ENCODE measurements around the gene KRT7.

KRT7 gene

GRCh38 chr12:52223406-52224039 is 9.5 kb upstream of the KRT7 start:
- Histone ChIP-seq H3K4me3 (replicated peaks; ENCODE audit: insufficient read depth, low read length) (no peak overlapping the region), H3K27ac (replicated peaks) (no peak overlapping the region), H3K27me3 (ENCODE audit: insufficient read depth, poor library complexity, severe bottlenecking) (peaks cover 7% of the 10 kb centered on the region)
- TF ChIP-seq SPI1 (IDR thresholded peaks at IDR 0.05; ENCODE audit: borderline replicate concordance, low read depth) (no peak), GABPA (IDR thresholded peaks at IDR 0.05; ENCODE audit: low read depth) (no peak), POLR2AphosphoS5 (IDR thresholded peaks at IDR 0.05; ENCODE audit: low read depth) (no peak)
- TF ChIP-seq, protein P1, sequence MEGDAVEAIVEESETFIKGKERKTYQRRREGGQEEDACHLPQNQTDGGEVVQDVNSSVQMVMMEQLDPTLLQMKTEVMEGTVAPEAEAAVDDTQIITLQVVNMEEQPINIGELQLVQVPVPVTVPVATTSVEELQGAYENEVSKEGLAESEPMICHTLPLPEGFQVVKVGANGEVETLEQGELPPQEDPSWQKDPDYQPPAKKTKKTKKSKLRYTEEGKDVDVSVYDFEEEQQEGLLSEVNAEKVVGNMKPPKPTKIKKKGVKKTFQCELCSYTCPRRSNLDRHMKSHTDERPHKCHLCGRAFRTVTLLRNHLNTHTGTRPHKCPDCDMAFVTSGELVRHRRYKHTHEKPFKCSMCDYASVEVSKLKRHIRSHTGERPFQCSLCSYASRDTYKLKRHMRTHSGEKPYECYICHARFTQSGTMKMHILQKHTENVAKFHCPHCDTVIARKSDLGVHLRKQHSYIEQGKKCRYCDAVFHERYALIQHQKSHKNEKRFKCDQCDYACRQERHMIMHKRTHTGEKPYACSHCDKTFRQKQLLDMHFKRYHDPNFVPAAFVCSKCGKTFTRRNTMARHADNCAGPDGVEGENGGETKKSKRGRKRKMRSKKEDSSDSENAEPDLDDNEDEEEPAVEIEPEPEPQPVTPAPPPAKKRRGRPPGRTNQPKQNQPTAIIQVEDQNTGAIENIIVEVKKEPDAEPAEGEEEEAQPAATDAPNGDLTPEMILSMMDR (IDR thresholded peaks at IDR 0.05; ENCODE audit: insufficient read depth, low read length), result no peak
- TF ChIP-seq, protein P2, sequence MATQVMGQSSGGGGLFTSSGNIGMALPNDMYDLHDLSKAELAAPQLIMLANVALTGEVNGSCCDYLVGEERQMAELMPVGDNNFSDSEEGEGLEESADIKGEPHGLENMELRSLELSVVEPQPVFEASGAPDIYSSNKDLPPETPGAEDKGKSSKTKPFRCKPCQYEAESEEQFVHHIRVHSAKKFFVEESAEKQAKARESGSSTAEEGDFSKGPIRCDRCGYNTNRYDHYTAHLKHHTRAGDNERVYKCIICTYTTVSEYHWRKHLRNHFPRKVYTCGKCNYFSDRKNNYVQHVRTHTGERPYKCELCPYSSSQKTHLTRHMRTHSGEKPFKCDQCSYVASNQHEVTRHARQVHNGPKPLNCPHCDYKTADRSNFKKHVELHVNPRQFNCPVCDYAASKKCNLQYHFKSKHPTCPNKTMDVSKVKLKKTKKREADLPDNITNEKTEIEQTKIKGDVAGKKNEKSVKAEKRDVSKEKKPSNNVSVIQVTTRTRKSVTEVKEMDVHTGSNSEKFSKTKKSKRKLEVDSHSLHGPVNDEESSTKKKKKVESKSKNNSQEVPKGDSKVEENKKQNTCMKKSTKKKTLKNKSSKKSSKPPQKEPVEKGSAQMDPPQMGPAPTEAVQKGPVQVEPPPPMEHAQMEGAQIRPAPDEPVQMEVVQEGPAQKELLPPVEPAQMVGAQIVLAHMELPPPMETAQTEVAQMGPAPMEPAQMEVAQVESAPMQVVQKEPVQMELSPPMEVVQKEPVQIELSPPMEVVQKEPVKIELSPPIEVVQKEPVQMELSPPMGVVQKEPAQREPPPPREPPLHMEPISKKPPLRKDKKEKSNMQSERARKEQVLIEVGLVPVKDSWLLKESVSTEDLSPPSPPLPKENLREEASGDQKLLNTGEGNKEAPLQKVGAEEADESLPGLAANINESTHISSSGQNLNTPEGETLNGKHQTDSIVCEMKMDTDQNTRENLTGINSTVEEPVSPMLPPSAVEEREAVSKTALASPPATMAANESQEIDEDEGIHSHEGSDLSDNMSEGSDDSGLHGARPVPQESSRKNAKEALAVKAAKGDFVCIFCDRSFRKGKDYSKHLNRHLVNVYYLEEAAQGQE (IDR thresholded peaks at IDR 0.05; ENCODE audit: insufficient replicate concordance, low read depth), result no peak
- no peak for DNase-seq (ENCODE audit: low read depth in 1 of 2, low spot score in 1 of 2)

DNA sequence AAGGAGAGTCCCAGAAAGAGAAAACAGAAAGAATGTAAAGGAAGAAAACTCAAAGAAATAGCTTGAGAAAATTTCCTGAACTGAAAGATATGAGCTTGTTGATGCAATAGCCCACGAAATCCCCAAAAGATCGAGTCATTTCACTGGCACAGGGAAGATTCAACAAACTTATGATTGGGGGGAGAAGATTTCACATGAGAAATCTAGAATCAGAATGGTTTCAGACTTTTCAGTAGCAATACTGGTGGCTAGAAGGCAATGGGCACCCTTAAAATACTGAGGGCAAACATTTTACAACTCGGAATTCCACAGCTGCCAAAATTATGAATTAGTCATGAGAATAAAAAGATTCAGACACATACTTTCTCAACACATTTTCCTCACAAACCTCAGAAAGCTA is 8.9 kb upstream of the KRT7 start:
- DNase-seq (ENCODE audit: low read depth in 1 of 2, low spot score in 1 of 2), result no peak
- TF ChIP-seq, protein P1 (IDR thresholded peaks at IDR 0.05; ENCODE audit: insufficient read depth, low read length), result no peak
- TF ChIP-seq SPI1 (IDR thresholded peaks at IDR 0.05; ENCODE audit: borderline replicate concordance, low read depth) (no peak), POLR2AphosphoS5 (IDR thresholded peaks at IDR 0.05; ENCODE audit: low read depth) (no peak), GABPA (IDR thresholded peaks at IDR 0.05; ENCODE audit: low read depth) (no peak)
- TF ChIP-seq, protein P2 (IDR thresholded peaks at IDR 0.05; ENCODE audit: insufficient replicate concordance, low read depth), result no peak
- H3K27ac ChIP-seq (replicated peaks), result no peak overlapping the region
- H3K27me3 ChIP-seq (ENCODE audit: insufficient read depth, poor library complexity, severe bottlenecking), result peaks cover 7% of the 10 kb centered on the region
- no peak overlapping the region for H3K4me3 ChIP-seq (replicated peaks; ENCODE audit: insufficient read depth, low read length)

DNA sequence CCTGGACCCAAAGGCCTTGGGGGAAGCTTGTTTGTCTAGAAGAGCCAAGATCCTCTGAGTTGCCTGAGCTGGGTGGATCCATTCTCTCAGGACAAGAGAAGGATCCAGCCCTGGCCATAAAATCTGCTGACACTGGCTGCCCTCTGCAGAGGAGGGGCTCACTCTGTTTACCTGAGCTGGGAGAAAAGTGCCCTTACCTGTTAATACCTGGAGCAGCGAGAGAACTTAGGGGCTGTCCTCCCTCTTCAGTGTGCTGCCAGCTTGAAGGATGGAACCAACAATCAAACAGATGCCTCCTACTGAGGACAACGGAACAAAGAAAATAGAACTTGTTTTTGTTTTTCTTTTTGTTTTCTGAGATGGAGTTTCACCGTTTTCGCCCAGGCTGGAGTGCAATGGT is 7.3 kb upstream of the KRT7 start:
- no peak overlapping the region for H3K4me3 ChIP-seq (replicated peaks; ENCODE audit: insufficient read depth, low read length)
- H3K27ac ChIP-seq (replicated peaks), result no peak overlapping the region
- no peak for DNase-seq (ENCODE audit: low read depth in 1 of 2, low spot score in 1 of 2)
- peaks cover 3% of the 10 kb centered on the region for H3K27me3 ChIP-seq (ENCODE audit: insufficient read depth, poor library complexity, severe bottlenecking)
- TF ChIP-seq SPI1 (IDR thresholded peaks at IDR 0.05; ENCODE audit: borderline replicate concordance, low read depth), result no peak
- TF ChIP-seq, protein P1 (IDR thresholded peaks at IDR 0.05; ENCODE audit: insufficient read depth, low read length), result no peak
- TF ChIP-seq, protein P2 (IDR thresholded peaks at IDR 0.05; ENCODE audit: insufficient replicate concordance, low read depth), result no peak
- TF ChIP-seq POLR2AphosphoS5 (IDR thresholded peaks at IDR 0.05; ENCODE audit: low read depth), result no peak
- TF ChIP-seq GABPA (IDR thresholded peaks at IDR 0.05; ENCODE audit: low read depth), result no peak
